Fibroblast of peridontal ligament (primary cell): ENCODE data around the gene CAD.
A peak's percentile ranks its signal among the peaks of the same experiment; 100 is the strongest.

Experiments
- DNase-seq: peaks from one replicate; pipeline ENCODE4 v3.0.0-alpha.2; 2010; ENCODE audit errors: extremely low read depth

Gene CAD

GRCh38 chr2:27198627-27199026 lies 18.5 kb upstream of the CAD start:
- no peak for DNase-seq

GRCh38 chr2:27199241-27199640 lies 17.9 kb upstream of the CAD start:
- no peak for DNase-seq

- no peak for DNase-seq
Observed at GRCh38 chr2:27201675-27202074, 15.5 kb upstream of the CAD start.

GRCh38 chr2:27202854-27203253 lies 14.3 kb upstream of the CAD start:
- no peak for DNase-seq

- DNase-seq, result no peak
Observed at GRCh38 chr2:27203741-27204140, 13.4 kb upstream of the CAD start.

GRCh38 chr2:27204566-27204965 lies 12.6 kb upstream of the CAD start:
- DNase-seq, result no peak

- DNase-seq, result no peak
Observed at GRCh38 chr2:27205206-27205605, 12.0 kb upstream of the CAD start.

GRCh38 chr2:27206346-27206745 lies 10.8 kb upstream of the CAD start:
- no peak for DNase-seq

- no peak for DNase-seq
Observed at GRCh38 chr2:27208486-27209050, 8.6 kb upstream of the CAD start.

GRCh38 chr2:27209621-27210401 lies 7.4 kb upstream of the CAD start:
- peak; percentile 38 for DNase-seq

GRCh38 chr2:27211241-27211942 lies 5.8 kb upstream of the CAD start:
- DNase-seq, result peak; percentile 8

GRCh38 chr2:27211943-27212625 lies 5.1 kb upstream of the CAD start, which contains the start of the genes ATRAID and SLC5A6:
ATRAID (plus strand) TSS chr2:27212041; CDS start chr2:27212369, 328 bp downstream.
SLC5A6 (minus strand) TSS chr2:27212268; CDS start chr2:27207650, 4,618 bp downstream.
- peak; percentile 82 for DNase-seq

GRCh38 chr2:27212626-27213471 lies 4.3 kb upstream of the CAD start:
- peak; percentile 80 for DNase-seq

GRCh38 chr2:27214941-27215340 lies 2.2 kb upstream of the CAD start:
- peak; percentile 12 for DNase-seq

GRCh38 chr2:27216416-27217137 lies 592 bp upstream of the CAD start:
- no peak for DNase-seq

GRCh38 chr2:27218614-27219013 lies 1.4 kb downstream of the CAD start:
- no peak for DNase-seq

GRCh38 chr2:27219091-27219490 lies 1.9 kb downstream of the CAD start:
- DNase-seq, result no peak

- no peak for DNase-seq
Observed at GRCh38 chr2:27220091-27220490, 2.9 kb downstream of the CAD start.

- DNase-seq, result no peak
Observed at GRCh38 chr2:27221166-27221565, 4.0 kb downstream of the CAD start.

GRCh38 chr2:27222407-27222806 lies 5.2 kb downstream of the CAD start:
- no peak for DNase-seq

GRCh38 chr2:27223416-27223815 lies 6.2 kb downstream of the CAD start:
- no peak for DNase-seq
